HG02642 (cell line): ENCODE results near the gene CERK.

Experiments
- ATAC-seq: cut with Tn5 transposase; IDR thresholded peaks from one replicate; pipeline ENCODE4 v1.9.1; 2021; ENCODE audit warnings: mild to moderate bottlenecking; ENCODE audit not compliant: unreplicated experiment, poor library complexity

Gene CERK

DNA sequence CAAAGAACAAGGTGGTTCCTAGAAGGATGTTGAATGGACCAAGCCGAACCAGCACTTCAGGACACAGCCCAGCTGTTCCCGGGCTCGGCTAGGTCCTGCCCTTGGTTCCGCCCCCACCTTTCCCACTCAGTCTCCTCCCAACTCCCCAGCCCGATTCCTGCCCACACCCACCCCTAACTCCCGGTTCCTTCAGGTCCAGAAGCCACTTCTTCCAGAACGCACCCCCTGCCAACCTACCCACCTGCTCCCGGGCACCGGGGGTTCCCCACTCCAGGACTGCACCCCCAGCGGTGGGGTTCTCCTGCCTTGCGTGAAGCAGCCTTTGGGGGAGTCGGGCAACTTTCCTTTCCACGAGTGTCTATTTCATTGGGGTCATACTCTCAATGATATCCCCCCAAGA is 30.7 kb downstream of the CERK start:
- ATAC-seq, result no peak

DNA sequence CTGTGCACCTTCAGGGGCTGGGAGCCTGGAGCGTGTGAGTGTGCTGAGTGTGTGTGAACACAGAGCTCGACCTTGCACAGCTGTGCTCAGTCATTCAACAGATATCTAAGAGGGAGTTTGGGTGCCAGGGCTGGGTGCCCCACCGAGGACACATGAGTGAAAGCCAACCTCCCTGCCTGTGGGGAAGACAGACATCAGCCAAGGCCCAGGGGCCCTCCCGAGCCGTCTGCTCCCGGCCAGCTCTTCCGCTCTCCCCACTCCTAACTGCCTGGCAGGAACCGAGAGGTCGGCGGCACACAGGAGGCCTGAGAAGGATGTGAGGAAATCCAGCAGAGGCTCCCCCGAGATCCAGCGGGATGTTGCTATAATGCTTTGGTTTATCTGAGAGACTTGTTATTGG is 32.0 kb downstream of the CERK start:
- no peak for ATAC-seq

DNA sequence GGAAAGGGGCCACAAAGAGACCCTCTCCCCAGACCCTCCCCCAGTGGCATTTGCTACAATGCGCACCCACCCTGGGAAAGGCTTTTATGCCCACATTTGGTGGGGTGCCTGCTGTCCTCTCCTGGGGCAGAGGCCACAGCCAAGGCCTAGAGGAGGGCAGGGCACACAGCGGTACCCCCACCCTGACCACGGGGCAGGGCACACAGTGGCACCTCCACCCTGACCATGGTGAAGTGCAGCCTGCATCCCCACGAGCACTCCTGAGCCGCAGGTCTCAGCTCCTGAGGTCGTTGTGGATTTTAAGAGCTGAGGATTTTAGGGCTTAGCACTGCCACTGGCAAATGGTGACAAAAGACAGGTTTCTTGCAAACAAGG is 34.1 kb downstream of the CERK start:
- ATAC-seq, result no peak

DNA sequence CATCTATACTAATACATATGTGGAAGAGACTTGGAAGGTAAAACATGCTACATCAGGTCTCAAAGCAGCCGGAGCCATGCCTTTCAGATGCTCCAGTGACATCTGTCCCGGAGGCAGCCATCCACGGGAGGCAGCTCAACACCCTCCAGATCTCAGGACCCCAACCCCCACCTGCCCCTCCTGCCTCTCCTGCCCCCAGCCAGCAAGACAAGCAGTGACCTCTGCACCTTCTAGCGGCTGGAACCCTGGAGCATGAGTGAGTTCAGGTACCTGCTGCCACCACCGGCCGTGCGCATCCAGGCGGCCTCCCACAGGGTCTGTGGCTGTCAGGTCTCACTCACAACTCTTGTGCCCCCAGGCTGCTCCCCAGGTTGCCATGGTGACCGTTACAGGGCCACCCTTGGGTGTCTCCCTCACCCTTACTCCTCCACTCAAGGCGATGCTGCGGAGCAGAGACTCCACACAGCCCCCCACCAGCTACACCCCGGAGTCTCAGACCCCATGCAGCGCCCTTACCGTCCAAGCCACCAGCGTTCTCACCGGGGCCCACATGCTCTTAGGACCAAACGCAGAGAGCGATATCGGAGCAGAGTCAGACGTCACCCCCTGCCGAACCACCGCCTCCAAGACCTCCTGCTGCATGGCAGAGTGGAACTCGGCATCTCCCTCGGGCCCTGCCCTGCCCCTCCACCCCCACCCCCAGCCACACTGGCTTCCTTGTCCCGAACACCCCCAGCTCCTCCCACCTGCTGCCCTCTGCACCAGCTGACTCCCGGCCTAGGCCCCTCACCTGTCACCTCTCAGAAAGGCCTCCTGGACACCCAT is 34.7 kb downstream of the CERK start:
- no peak for ATAC-seq

DNA sequence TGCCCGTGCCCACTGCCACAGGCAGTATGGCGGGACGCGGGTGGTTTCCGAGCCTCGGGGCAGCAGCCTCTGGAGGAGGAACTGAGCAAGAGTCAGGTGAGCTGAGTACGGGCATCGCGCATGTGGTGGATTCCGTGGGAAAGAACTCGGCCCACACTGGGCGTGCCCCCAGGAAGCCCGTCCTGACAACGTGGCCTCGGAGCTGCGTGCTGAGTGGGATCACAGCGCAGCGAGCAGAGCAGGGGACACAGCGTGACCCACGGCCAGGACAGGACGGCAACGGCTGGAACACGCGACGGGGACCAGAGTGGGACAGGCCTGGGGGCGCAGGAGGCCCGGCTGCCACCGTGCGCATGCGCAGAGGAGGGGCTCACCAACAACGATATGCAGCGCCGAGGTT is 36.8 kb downstream of the CERK start:
- ATAC-seq, result no peak

DNA sequence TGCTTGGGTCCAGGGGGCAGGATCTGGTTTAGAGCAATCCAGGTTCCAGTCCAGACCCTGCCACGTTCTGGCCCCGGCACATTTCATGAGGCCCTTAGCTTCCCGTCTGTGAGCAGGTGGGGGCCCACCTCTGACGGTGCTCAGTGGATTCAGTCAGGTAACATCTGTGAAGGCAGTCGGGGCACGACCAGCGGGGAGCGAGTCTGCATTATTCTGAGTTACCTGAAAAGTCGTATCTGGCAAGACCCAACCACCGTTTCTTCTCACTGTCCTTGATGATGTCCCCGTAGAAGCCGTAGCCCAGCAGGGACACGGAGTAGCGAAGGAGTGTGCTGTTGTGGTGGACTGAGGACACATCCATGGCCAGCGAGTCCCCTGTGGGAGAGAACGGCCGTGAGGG is 39.0 kb downstream of the CERK start:
- ATAC-seq, result no peak

DNA sequence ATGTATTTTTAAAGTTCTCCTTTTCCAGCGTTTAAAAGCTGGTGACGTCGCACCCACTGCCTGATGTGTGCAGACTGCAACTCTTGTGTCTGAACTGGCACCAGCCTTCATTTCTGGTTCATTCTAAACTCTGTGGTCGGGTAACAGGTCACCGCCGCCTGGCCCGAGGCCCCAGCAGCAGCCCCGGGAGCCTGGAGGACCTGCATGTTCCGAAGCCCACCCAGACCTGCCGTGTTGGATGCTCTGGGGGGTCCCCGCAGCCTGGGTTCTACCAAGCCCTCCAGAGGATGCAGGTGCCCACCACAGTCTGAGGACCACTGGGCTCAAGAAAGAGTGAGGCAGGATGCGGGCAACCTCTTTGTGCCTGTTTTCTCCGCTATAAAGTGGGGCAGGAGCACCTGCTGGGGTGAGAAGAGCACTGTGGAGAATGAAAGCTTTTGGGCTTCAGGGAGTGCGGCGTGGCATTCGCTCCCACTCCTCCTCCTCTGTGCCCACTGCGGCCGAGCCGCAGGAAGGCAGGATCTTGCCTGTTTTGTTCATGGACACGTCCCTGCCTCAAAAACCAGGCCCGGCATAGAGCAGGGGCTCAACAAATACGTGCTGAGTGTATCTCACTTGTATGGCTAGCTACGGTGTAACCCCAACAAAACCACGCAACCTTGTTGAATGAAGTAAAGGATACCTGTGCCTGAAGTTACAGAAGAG is 40.1 kb downstream of the CERK start:
- no peak for ATAC-seq

DNA sequence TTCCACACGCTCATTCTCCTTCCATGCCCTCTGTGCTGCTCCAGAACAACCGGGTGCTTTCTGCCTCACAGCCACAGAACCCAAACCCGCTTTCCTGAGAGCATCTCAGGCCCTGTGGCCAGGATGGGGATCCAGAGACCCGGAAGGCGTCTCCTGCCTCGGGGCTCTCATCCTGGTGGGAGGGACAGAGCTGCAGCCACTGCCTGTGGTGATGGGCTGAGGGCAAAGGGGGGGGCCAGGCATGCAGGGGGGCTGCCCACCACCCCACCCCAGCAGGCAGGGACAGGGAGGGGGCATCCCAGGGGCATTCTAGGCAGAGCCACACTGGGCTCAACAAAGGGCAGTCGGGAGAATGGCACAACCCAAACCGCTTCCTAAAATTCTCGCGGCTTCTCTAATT is 41.4 kb downstream of the CERK start:
- ATAC-seq, result no peak

DNA sequence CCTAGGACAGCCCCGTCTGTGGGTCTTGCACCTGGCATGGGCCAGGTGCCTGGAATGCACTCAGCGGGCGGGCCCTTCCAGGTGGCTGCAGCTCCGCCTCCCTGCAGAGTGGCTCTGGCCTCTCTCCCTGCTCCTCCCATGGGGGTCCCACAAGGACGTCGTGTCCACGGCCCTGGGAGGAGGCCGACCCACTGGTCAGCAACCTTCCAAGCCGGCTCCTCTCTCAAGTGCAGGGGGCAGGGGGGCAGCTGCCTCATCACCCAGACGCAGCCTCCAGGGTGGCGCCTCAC is 41.9 kb downstream of the CERK start:
- ATAC-seq, result no peak

DNA sequence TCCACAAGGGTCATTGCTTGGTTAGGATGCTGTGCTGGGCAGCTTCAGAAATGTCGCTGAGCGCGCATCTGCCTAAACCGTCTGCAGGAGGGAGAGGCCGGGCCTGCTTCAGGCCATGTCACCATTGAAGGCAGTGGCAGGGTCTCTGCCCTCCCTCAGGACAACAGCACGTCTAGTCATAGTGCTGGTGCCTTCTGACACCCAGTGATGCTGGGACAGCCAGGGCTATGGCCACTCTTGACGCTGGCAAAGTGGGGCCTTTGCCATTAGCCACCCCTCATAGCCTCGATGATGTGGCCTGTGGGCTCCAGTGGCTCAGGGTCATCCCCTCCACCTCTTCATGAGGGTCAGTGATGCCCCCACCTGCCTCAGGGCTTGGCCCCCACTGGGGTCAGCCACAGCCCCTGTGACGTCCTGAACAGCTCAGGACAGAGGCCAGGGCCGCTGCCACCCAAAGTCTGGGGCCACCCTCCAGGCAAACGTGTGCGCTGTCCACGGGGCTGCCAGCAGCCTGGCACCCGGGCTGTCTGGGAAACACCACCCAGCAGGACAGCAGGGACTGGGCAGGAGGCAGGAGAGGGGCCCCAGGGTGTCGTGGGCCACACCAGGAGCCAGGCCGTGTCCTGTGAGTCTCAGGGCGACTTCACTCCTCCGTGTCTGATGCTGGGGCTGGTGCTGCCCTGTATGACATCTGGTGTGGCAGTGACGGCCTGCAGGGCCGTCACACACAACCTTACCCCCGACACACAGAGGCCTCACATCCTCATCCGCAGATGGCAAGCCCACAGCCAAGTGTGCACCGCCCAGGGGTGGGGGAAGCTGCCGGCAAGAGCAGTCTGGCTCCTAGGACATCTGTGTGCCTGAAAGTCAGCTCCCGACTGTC is 42.5 kb downstream of the CERK start:
- no peak for ATAC-seq

DNA sequence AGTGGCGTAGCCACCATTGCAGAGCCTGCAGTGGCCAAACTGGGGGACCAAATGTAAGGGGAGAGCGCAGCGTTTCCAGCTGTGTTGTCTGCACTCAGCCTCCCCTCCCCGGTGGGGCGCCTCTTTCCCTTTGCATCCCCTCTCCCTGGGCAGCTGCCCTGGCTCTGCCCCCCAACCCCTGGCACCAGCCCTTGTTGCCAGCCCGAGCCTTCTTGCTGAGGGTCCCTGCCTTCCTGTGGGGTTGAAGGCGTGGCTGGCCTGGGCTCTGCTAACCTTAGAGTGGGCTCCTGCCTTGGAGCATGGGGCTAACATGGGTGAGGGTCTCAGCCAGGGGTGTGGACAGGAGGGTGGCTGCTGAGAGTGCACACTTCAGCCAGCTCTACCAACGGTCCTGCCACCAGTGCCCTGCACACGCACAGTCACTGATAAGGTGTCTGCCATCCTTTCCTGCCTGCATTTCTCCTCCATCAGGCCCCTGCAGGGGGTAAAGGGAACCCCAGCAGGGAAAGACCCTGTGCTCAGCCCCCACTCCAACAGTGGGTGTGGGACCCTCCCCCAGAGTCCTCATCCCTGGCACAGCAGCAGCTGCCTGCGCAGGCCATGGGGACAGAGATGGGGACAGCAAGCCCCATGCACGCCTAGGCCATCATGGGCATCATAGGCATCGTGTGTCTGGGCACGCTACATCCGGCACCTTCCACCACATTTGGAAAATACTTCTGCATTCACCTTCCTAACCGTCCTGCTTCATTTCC is 43.5 kb downstream of the CERK start:
- no peak for ATAC-seq

DNA sequence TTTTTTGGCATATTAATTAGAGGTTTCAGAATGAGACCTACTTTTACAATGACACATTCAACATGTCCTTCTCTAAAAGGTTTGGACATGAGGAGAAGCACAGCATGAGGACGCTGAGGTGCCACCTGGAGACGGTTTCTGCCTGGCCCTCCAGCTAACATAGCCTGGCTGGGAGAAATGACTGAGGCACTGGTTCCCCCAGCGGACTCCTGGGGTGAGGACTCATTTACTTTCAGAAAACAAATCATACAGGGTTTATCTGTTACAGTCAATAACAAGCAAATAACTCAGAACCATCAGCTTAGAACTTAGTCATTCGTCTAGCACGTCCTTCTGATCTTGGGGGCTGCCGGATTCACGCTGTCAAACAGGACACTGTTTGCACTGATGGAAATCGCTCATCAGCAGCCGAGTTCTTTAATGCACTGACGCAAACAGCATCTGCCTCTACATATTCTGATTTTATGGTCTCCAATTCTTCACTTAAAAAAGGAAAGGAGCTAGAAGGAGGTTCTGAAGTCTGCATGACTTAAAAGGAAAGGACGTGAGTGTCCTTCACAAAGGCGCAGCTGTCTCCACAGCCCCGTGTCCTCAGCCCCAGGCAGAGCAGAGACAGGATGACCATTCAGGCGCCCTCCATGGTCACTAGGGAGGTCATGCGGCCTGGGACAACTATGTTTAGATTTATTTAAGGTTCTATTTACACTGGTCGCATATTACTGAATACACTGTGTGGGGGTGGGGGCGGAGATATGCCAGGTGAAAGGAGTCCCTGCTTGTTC is 44.2 kb downstream of the CERK start:
- ATAC-seq, result no peak

DNA sequence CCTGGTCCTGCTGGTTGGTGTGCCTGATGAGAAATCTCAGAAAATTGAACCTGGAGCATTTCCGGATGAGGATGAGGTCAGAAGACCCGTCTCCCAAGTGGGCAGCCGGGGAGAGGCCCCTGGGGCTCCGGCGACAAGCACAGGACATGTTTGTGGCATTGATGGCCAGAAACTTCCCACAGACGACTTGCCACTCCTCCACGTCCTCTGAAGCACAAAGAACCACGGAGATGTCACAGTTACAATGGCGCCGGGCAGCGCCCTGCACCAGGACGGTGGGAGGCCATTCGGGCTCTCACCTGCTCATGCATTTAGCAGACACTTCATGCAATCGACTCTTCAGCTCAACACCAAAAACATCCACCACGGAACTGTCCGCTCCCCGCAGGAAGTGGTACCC is 46.5 kb downstream of the CERK start:
- ATAC-seq, result no peak

DNA sequence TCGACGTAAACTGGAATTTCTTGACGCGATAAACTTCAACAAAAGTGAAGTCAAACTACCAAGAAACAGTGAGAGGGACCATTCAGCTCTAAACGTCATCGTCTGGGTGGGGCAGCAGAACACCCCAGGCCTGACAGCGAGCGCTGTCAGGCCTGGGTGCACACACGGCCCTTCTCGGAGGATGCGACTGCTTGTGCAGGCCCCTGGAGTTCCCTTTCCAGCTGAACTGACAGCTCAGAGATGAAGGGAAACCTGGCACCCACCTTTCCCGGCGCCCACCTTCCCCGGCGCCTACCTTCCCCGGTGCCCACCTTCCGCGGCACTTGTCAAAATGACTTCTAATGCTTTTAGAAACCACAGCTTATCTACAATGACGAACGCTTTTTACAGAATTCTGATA is 47.9 kb downstream of the CERK start:
- no peak for ATAC-seq

DNA sequence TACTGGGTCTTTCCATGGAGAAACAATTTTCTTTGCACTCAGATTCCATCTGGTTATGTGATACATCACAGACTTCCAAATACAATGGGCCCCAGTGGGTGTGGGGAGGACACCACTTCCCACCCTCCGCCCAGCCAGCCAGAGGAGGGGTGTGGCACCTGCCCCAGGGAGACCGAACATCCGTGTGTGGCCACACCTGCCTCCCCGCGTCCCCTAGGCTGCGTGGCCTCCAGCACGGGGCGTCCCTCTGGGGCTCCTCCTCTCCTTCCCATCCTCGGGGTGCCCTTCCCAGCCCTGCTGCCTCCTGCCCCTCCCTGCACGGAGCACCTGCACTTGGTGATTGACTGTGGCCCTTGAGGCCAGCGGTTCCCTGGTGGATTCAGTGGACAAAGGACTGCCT is 49.1 kb downstream of the CERK start:
- ATAC-seq, result no peak

DNA sequence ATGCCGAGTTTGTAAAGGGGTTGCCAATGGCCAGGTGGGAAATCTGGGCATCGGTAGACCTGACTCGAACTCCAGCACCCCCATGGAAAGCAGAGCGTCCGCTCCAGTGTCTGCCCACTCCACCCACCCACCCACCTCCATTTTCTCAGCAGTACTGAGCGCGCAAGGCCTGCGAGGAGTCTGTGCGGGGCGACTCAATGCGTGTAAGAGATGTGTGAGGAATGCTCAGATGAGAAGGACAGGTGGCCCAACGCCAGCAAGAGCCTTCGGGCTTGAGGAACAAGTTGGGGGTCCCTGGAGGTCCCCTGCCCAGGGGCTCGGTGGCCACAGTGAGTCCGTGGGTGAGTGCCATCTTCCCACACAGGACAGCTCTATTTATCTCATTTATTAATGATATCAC is 50.6 kb downstream of the CERK start:
- ATAC-seq, result no peak

DNA sequence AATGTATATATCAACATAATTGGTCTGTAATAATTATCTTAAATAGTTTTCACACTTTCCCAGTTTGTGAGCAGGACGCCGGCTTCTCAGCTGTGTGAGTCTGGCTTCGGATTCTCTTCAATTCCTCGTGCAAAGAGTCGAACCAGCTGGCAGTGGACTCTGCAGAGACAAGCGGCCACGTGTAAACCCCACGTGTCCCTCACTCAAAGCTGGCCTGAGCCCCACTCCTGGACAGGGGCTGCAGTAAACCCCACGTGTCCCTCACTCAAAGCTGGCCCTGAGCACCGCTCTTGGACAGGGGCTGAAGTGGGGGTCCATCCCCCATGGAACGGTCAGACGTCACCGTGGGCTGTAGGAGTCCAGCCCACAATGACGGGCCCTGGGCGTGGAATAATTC is 51.0 kb downstream of the CERK start:
- no peak for ATAC-seq

DNA sequence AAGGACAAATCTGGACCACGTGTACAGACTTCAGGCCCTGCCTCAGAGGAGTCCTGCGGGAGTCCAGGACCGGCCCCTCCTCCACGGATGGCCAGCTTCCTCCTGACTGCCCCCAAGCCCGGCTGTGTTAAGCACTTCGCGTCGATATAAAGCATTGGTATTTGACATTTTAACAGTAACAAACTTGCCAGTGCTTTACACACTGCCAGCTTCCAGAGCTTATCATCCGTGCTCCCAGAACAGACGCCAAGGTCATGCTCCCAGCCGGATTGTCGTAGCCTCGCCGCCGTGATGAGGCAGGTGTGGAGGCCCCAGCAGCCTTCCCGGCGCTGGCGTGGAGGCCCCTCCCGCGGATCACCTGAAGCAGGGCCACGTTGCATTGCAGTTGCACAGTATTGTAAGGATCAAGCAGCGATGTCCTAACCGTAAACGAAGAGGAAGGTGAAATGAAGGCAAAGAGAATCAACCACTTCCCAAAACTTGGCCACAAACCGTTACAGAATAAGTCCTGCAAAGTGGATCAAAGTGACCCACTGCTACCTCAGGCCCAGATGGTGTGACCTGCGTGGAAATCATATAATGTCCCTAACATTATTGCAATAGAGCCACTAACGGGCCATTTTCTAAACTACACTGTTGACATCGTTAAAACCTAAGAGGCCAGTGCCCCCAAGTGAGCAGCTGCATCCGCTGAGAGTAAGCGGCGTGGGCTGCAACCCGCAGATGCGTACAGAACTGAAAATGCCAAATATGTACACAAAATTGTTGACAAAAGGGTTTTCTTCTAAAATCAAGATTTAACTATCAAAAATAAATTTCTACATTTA is 51.6 kb downstream of the CERK start:
- ATAC-seq, result no peak

DNA sequence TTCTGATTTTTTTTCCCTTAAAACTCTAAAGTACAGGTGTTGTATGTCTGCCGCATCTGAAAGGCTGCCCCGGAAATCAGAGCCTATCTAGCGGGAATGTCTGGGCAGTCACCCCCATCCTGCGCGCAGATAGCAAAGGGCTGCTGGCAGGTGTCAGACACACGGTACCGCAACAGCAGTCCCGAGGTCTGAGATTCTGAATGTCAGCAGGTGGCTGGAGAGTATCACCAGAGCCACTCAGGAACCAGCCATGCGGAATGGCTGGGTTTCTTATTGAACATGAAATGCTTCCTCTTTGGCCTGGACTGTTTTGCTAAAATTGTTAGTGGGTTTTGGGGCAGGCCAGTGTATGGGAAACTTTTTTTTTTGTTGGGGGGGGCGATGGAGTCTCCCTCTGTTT is 53.3 kb downstream of the CERK start:
- ATAC-seq, result peak; percentile 81
